Measurements from ENCODE around the gene GCK. TPM values are rescaled to one million over a fixed set of nuclear protein-coding genes. Genes with fewer than 3 reads are reported as not detected.

Gene GCK
- total RNA-seq, 2 donors from 2014 or later = 0.15 to 0.22 TPM

DNA sequence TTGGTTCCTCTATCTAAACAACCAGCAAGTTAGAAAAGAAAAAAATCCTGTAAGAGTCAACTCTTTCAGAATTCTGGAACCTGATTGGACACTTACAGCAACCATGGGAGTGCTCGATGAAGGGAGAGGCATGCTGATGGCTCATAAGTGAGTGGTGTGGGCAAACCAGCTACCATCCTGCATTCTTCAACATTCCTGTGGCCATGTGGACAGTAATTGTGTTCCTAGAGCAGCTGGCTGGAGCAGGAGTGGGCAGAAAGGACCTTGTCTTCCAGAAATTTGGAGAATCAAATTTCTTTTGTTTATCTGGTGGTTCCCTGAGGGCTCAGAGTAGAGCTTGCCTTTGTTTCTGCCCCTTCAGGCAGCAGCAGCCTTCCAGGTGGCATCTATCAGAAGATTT is 25.6 kb downstream of the GCK start:
- intact Hi-C loops (cut with DNase I, micrococcal nuclease) = no loop called here
- no peak for ATAC-seq
- no peak for DNase-seq

DNA sequence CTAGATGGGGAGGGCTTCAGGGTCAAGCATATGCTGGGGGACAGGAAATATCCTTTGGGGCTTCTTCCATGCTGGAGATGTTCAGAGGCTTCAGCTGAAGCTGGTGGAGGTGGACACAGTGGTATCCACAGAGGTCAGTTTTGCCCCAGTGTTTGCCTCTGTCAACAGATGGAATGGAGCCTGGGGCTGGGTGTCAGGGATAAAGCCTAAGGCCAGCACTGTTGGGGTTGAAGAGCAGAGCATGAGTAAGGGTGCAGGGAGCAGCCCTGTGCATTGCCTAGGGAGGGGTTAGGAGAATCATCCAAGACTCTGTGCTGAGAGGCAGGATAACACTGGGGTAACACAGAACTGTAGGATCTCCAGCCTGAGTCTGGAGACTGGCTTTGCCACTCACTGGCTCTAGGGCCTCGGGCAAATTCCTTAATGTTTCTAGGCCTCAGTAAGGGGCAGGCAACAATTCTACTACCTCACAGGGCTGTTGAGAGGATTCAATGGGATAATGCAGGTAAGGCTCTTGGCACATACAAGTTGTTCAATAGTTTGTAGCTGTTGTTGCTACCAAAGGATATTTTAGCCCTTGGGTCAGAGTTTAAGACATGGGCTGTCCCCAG is 26.3 kb downstream of the GCK start:
- intact Hi-C loops (cut with DNase I, micrococcal nuclease) = no loop called here
- ATAC-seq = no peak

GRCh38 chr7:44162179-44162578 is 27.1 kb downstream of the GCK start:
- intact Hi-C loops (cut with DNase I, micrococcal nuclease) = no loop called here
- ATAC-seq (no peak), DNase-seq (no peak)

More for the DNA sequence above, 26.3 kb downstream of the GCK start:
- DNase-seq = no peak

DNA sequence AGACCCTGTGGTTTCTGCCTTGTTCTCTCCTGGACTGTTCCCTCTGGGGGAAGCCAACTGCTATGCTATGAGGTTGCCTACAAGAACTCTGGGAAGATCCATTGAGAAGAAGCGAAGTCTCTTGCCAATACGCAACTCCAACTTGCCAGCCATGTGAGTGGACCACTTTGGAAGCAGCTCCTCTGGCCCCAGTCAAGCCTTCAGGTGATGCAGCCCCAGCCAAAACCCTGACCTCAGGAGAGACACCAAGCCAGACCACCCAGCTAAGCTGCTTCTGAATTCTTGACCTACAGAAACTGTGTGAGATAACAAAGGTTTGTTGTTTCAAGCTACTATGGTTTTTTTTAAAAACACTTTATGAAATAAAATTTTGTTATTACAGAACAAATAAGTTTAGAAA is 27.9 kb downstream of the GCK start:
- ATAC-seq (no peak), DNase-seq (no peak)
- intact Hi-C loops (cut with DNase I, micrococcal nuclease) = no loop called here

DNA sequence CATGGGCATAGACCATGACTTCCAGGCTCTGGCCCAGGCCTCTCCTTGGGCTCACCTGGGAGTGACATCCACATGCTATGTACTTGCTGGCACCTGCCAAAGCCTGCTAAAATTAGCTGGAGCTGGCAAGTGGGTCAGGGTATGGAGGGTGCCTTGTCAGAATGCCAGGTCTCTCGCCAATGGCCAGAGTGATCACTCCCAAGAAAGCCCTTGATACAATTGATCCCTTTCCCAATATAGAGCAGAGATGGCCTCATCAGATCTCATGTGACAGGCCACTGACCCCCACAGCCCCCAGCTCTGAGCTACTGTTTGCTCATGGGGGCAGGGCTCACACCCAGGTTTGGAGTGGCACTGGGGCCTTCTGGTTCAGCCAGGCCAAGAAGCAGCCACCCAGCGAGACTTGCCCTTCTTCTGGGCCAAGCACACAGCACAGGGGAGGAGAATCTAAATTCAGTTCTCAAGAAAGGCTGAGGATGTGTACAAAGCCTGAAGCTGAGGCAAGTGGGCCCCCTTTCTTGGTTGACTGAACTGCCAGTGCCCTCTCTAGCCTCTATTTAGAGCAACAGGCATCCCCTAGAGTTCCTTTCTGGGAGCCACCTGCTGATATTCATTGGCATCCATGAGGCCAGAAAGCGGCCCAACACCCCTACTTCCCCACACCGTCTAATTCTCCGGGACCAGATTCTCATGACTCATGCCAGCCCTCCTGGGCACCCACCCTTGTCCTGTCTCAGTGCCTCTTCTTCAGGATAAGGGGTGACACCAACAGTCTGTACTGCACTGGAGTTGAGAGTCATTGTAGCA is 29.2 kb downstream of the GCK start:
- intact Hi-C loops (cut with DNase I, micrococcal nuclease) = no loop called here
- ATAC-seq = no peak

GRCh38 chr7:44158873-44159631 is 30.2 kb downstream of the GCK start:
- intact Hi-C loops (cut with DNase I, micrococcal nuclease) = no loop called here
- ATAC-seq = no peak
- no peak for DNase-seq

More for the DNA sequence above, 29.2 kb downstream of the GCK start:
- no peak for DNase-seq

DNA sequence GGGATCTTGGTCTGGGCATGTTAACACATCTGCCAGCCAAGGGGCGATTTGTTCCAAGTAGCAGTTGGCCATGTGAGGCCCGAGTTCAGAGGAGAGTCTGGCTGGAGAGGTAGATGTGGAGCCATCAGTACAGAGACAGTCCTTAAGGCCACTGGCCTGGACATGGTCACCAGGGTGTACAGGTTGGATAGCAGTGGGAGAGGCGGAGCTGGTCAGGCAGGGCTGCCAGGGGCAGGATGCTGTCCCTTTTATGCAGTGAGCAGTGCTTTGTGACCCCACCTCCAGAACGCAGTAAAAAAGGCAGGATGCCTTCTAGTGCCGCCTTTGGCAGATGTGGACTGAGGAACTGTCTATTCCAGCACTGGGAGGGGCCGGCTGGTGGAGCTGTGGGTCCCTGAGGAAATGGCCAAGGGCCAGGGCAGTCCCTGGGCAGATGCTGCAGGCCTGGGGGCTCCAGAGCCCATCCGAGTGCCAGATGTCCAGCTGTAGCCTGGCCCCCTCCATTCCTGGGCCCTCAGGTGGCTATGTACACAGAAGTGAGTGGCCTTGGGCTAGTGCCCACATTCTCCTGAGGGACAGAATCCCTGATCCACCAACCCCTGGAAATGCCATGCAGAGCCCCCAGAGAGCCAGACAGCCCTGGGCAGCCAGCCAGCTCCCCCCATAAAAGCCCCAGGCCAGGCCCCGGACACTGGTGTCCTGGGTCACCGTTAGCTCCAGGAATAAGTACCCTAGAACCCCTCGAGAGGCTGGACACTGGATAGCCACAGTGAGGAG is 31.0 kb downstream of the GCK start:
- DNase-seq (no peak), ATAC-seq (no peak)
- intact Hi-C loops (cut with DNase I, micrococcal nuclease) = no loop called here

- ATAC-seq = no peak
- intact Hi-C loops (cut with DNase I, micrococcal nuclease) = no loop called here
- no peak for DNase-seq
These were observed 31.8 kb downstream of the GCK start for GRCh38 chr7:44157116-44158080.

GRCh38 chr7:44156453-44157010 is 32.7 kb downstream of the GCK start:
- DNase-seq (no peak), ATAC-seq (no peak)
- intact Hi-C loops (cut with DNase I, micrococcal nuclease) = no loop called here

- intact Hi-C loops (cut with DNase I, micrococcal nuclease) = no loop called here
- ATAC-seq = peak; percentile 43
- no peak for DNase-seq
These were observed 33.8 kb downstream of the GCK start for GRCh38 chr7:44155191-44156185.

GRCh38 chr7:44154703-44155102 is 34.5 kb downstream of the GCK start:
- ATAC-seq = no peak
- intact Hi-C loops (cut with DNase I, micrococcal nuclease) = no loop called here
- no peak for DNase-seq

- ATAC-seq (no peak), DNase-seq (no peak)
- intact Hi-C loops (cut with DNase I, micrococcal nuclease) = no loop called here
These were observed 35.3 kb downstream of the GCK start for GRCh38 chr7:44153948-44154335.

DNA sequence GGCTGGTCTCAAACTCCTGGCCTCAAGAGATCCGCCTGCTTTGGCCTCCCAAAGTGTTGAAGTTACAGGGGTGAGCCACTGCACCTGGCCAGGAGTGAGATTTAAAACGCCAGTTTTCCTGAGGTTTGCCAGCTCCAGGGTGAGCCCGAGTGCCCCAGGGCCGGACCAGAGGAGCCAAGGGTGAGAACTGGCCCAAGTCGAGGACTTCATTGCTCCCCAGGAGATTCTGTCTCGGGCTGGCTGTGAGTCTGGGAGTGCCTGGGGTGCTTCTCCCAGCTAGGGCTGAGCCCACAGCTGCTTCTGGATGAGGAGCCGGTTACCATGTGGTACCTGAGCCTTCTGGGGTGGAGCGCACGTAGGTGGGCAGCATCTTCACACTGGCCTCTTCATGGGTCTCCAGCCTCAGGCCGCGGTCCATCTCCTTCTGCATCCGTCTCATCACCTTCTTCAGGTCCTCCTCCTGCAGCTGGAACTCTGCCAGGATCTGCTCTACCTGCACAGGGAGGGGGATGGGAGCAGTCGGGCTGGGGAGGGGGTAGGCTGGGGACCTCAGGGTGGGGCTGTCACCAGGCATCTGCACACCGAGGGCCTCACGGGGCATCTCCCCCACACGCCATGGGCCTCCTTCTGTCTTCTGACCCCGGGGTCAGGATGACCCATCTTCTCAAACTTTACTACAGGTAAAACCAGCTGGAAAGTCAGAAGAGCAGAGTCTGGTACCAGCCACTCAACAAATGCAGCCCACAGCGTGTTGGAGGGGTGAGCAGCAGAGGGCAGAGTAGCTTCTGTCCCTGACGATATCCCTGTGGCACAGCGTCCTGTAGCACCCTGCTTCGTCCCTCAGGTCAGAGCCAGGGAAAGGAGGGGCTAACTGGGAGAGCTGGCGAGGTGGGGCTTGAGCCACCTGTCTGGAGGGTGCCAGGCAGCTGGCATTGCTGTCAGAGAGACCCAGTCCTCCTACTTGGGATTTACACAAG is 36.0 kb downstream of the GCK start:
- DNase-seq = no peak
- intact Hi-C loops (cut with DNase I, micrococcal nuclease) = no loop called here
- ATAC-seq = no peak

- intact Hi-C loops (cut with DNase I, micrococcal nuclease) = no loop called here
- ATAC-seq = no peak
These were observed 37.3 kb downstream of the GCK start for GRCh38 chr7:44151956-44152355.

More at GRCh38 chr7:44151956-44152355, 37.3 kb downstream of the GCK start:
- DNase-seq = no peak
